ENCODE results near the gene BRK1.

The BRK1 gene

DNA sequence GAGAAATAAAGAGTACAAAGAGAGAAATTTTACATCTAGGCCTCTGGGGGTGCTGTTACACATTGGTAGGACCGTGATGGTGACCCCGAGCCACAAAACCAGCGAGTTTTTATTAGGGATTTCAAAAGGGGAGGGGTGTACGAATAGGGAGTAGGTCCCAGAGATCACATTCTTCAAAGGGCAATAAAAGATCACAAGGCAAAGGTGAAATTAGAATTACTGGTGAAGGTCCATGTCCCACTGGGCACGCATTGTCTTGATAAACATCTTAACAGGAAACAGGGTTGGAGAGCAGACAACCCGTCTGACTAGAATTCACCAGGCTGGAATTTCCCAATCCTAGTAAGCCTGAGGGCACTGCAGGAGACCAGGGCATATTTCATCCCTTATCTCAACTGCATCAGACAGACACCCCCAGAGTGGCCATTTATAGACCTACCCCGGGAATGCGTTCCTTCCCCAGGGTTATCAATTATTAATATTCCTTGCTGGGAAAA, 53.6 kb downstream of the BRK1 start:
- no peak overlapping the region for H3K27ac ChIP-seq (ENCODE audit: low read depth, low read length)
- no peaks in the 10 kb centered on the region for H3K9me3 ChIP-seq (ENCODE audit: insufficient read depth, low read length)
- H3K4me3 ChIP-seq (ENCODE audit: insufficient read depth, low read length, poor library complexity, severe bottlenecking): no peak overlapping the region
- H3K4me2 ChIP-seq (ENCODE audit: low read depth, low read length, poor library complexity, severe bottlenecking): no peak overlapping the region
- no peak overlapping the region for H2AFZ ChIP-seq (ENCODE audit: low read depth, low read length, severe bottlenecking)
- no peaks in the 10 kb centered on the region for H3K27me3 ChIP-seq (ENCODE audit: low read length)
- H3F3A ChIP-seq (ENCODE audit: insufficient read depth): no peaks in the 10 kb centered on the region
- no peaks in the 10 kb centered on the region for H3K36me3 ChIP-seq (ENCODE audit: low read length)
- H3K9ac ChIP-seq (ENCODE audit: low read length): no peak overlapping the region
- no peaks in the 10 kb centered on the region for H3K9me2 ChIP-seq (replicated peaks; ENCODE audit: insufficient read depth, low read length)
- TF ChIP-seq EZH2phosphoT487 (conservative IDR thresholded peaks at IDR 0.05; ENCODE audit: low read length): no peak
- TF ChIP-seq, protein P1, sequence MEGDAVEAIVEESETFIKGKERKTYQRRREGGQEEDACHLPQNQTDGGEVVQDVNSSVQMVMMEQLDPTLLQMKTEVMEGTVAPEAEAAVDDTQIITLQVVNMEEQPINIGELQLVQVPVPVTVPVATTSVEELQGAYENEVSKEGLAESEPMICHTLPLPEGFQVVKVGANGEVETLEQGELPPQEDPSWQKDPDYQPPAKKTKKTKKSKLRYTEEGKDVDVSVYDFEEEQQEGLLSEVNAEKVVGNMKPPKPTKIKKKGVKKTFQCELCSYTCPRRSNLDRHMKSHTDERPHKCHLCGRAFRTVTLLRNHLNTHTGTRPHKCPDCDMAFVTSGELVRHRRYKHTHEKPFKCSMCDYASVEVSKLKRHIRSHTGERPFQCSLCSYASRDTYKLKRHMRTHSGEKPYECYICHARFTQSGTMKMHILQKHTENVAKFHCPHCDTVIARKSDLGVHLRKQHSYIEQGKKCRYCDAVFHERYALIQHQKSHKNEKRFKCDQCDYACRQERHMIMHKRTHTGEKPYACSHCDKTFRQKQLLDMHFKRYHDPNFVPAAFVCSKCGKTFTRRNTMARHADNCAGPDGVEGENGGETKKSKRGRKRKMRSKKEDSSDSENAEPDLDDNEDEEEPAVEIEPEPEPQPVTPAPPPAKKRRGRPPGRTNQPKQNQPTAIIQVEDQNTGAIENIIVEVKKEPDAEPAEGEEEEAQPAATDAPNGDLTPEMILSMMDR (IDR thresholded peaks at IDR 0.05; ENCODE audit: insufficient read depth, low read length, poor library complexity, severe bottlenecking): no peak
- H4K20me1 ChIP-seq (ENCODE audit: low read depth, low read length): no peaks in the 10 kb centered on the region
- no peaks in the 10 kb centered on the region for H3K79me2 ChIP-seq (ENCODE audit: insufficient read depth, low read length)

DNA sequence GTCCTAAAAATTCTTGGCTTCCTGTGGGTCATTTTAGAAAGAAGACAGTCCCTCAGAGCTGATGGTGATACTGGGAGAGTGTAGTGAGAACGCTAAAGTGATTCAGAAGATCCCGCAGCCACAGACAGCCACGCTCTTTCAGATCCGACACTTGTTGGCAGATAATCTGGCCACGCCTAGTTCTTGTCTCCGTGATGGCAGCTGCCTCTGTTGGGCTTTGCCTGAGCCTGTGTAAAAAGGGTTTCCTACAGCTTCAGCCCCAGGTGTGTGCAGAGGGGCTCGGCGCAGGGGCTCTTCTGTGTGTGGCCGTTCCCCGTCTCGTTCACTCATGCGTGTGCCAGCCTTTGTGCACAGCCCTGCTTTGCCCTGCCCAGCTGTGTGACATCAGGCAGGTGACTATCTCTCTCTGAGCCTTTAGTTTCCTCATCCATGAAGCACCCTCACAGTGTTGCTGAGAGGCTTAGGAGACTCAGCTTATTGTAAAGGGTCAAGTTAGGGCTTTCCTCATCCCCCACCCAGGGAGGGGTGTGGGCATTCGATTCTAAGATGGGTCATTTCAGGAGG, 55.5 kb downstream of the BRK1 start:
- H3K27ac ChIP-seq (ENCODE audit: low read depth, low read length): no peak overlapping the region
- no peaks in the 10 kb centered on the region for H4K20me1 ChIP-seq (ENCODE audit: low read depth, low read length)
- no peaks in the 10 kb centered on the region for H3K9me2 ChIP-seq (replicated peaks; ENCODE audit: insufficient read depth, low read length)
- no peaks in the 10 kb centered on the region for H3K36me3 ChIP-seq (ENCODE audit: low read length)
- H3K27me3 ChIP-seq (ENCODE audit: low read length): no peaks in the 10 kb centered on the region
- no peaks in the 10 kb centered on the region for H3K79me2 ChIP-seq (ENCODE audit: insufficient read depth, low read length)
- no peak overlapping the region for H3K9ac ChIP-seq (ENCODE audit: low read length)
- H3K9me3 ChIP-seq (ENCODE audit: insufficient read depth, low read length): no peaks in the 10 kb centered on the region
- H3K4me2 ChIP-seq (ENCODE audit: low read depth, low read length, poor library complexity, severe bottlenecking): no peak overlapping the region
- no peak overlapping the region for H2AFZ ChIP-seq (ENCODE audit: low read depth, low read length, severe bottlenecking)
- H3F3A ChIP-seq (ENCODE audit: insufficient read depth): no peaks in the 10 kb centered on the region
- TF ChIP-seq EZH2phosphoT487 (conservative IDR thresholded peaks at IDR 0.05; ENCODE audit: low read length): no peak
- TF ChIP-seq, protein P1 (IDR thresholded peaks at IDR 0.05; ENCODE audit: insufficient read depth, low read length, poor library complexity, severe bottlenecking): no peak
- H3K4me3 ChIP-seq (ENCODE audit: insufficient read depth, low read length, poor library complexity, severe bottlenecking): no peak overlapping the region

DNA sequence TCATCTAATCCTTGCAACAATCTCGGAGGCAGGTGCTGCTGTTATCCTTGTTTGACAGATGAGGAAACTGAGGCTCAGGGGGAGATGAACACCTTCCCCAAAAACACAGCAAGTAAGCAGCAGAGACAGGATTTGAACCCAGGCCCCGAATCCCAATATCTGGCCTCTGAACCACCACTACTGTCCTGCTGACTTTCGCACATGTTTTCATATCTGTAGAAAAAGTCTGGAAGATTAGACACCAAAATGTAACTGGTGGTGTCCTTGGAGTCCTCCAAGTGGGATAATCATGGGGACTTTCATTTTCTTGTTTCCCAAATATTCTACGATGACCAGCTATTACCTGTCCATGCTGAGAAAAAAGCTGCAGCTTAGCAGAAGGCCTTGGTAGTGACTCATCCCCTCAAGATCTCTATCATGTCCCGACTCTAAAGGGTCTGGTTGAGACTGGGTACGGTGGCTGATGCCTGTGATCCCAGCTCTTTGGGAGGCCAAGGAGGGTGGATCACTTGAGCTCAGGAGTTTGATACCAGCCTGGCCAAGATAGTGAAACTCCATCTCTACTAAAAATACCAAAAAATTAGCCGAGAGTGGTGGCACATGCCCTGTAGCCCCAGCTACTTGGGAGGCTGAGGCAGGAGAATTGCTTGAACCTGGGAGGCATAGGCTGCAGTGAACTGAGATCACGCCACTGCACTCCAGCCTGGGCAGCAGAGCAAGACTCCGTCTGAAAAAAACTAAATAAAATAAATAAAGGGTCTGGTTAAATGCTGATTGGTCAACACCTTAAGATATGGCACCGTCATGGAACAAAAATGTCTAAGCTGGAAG, 57.8 kb downstream of the BRK1 start:
- no peak for TF ChIP-seq EZH2phosphoT487 (conservative IDR thresholded peaks at IDR 0.05; ENCODE audit: low read length)
- TF ChIP-seq, protein P1 (IDR thresholded peaks at IDR 0.05; ENCODE audit: insufficient read depth, low read length, poor library complexity, severe bottlenecking): no peak
- no peaks in the 10 kb centered on the region for H3K9me3 ChIP-seq (ENCODE audit: insufficient read depth, low read length)
- H3F3A ChIP-seq (ENCODE audit: insufficient read depth): no peaks in the 10 kb centered on the region
- H4K20me1 ChIP-seq (ENCODE audit: low read depth, low read length): no peaks in the 10 kb centered on the region
- H3K9me2 ChIP-seq (replicated peaks; ENCODE audit: insufficient read depth, low read length): no peaks in the 10 kb centered on the region
- no peak overlapping the region for H3K27ac ChIP-seq (ENCODE audit: low read depth, low read length)
- H3K79me2 ChIP-seq (ENCODE audit: insufficient read depth, low read length): no peaks in the 10 kb centered on the region
- H3K4me2 ChIP-seq (ENCODE audit: low read depth, low read length, poor library complexity, severe bottlenecking): no peak overlapping the region
- no peak overlapping the region for H3K4me3 ChIP-seq (ENCODE audit: insufficient read depth, low read length, poor library complexity, severe bottlenecking)
- no peaks in the 10 kb centered on the region for H3K27me3 ChIP-seq (ENCODE audit: low read length)
- no peaks in the 10 kb centered on the region for H3K36me3 ChIP-seq (ENCODE audit: low read length)
- H3K9ac ChIP-seq (ENCODE audit: low read length): no peak overlapping the region
- H2AFZ ChIP-seq (ENCODE audit: low read depth, low read length, severe bottlenecking): no peak overlapping the region

Measured in SU-DHL-6 (cell line).